GM18507 (cell line): ENCODE results near the gene OCIAD2.
"Not testable (repeated sequence)": the region's sequence is repeated elsewhere in the genome, so short reads cannot be mapped to it uniquely, and the experiment has no call there.

Experiments used
- DNase-seq: peaks from one replicate; pipeline ENCODE4 v3.0.0; 2011; ENCODE audit warnings: low read depth; ENCODE audit not compliant: insufficient read length; ENCODE audit errors: extremely low spot score
- FAIRE-seq: peaks from 2 replicates; lab custom pipeline; 2011; peaks lifted over from hg19 to GRCh38; lab: Jason Lieb, UNC

Gene OCIAD2

GRCh38 chr4:48909697-48910096 is 3.1 kb upstream of the OCIAD2 start:
- no peak for FAIRE-seq

GRCh38 chr4:48908687-48909086 is 2.1 kb upstream of the OCIAD2 start:
- no peak for DNase-seq
- FAIRE-seq, result no peak

More at GRCh38 chr4:48909697-48910096, 3.1 kb upstream of the OCIAD2 start:
- DNase-seq, result no peak

DNA sequence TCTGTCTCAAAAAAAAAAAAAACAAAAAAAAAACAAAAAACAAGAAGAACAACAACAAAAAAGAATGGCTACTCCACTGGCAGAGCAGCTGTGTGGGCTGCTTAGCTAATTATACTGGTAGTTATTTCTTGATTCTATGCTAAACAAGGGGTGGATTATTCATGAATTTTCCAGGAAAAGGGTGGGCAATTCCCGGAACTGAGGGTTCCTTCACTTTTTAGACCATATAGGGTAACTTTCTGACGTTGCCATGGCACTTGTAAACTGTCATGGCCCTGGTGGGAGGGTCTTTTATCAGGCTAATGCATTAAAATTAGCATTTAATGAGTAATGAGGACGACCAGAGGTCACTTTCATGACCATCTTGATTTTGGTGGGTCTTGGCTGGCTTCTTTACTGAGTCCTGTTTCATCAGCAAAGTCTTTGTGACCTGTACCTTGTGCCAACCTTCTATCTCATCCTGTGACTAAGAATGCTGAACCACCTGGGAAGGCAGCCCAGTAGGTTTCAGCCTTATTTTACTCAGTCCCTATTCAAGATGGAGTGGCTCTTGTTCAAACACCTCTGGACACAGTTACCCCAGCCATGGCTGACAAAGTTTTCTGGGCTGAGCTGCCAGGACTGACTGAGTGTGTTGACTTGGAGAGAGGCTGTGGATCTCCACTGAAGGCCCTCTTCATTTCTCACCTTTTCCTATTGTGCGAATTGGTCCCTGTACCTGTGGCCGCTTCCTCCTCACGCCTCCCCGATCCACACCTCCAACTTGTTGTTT is 1.3 kb upstream of the OCIAD2 start:
- DNase-seq (no peak), FAIRE-seq (no peak)

GRCh38 chr4:48905363-48906015 is 1.1 kb downstream of the OCIAD2 start:
- DNase-seq, result no peak
- FAIRE-seq, result no peak

GRCh38 chr4:48904541-48905142 is 1.9 kb downstream of the OCIAD2 start:
- DNase-seq (no peak), FAIRE-seq (no peak)

DNA sequence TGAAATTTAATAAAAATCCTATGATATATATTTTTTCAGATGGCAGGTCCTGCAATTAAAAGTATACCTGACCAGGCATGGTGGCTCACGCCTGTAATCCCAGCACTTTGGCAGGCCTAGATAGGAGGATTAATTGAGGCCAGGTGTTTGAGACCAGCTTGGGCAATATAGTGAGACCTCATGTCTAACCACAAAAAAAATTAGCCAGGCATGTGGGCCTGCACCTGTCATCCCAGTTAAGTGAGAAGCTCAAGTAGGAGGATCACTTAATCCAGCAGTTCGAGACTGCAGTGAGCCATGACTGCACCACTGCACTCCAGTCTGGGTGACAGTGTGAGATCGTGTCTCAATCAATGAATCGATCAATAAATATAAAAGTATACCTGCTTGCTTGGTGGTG is 2.5 kb downstream of the OCIAD2 start:
- no peak for DNase-seq

GRCh38 chr4:48902266-48902665 is 4.3 kb downstream of the OCIAD2 start:
- no peak for DNase-seq

More for the DNA sequence above, 2.5 kb downstream of the OCIAD2 start:
- FAIRE-seq, result no peak

GRCh38 chr4:48901196-48901595 is 5.4 kb downstream of the OCIAD2 start:
- DNase-seq, result no peak
- no peak for FAIRE-seq

More at GRCh38 chr4:48902266-48902665, 4.3 kb downstream of the OCIAD2 start:
- FAIRE-seq, result no peak

- no peak for DNase-seq
- FAIRE-seq, result no peak
These were observed 6.6 kb downstream of the OCIAD2 start for GRCh38 chr4:48899950-48900349.

DNA sequence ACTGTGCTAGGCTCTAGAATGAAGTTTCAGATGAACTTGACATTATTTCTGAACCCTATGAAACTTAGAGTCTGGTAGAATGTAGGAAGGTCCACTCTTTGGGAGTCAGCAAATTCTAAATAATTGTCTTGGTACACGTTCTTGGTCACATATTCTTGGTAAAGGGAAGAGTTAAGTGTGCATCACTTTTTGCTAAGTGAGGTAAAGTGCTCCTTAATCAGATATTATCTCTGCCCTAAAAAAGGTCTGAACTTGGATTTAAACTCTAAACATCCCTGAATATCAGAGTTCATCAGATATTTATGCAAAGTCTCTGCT is 7.2 kb downstream of the OCIAD2 start:
- FAIRE-seq (no peak), DNase-seq (no peak)

DNA sequence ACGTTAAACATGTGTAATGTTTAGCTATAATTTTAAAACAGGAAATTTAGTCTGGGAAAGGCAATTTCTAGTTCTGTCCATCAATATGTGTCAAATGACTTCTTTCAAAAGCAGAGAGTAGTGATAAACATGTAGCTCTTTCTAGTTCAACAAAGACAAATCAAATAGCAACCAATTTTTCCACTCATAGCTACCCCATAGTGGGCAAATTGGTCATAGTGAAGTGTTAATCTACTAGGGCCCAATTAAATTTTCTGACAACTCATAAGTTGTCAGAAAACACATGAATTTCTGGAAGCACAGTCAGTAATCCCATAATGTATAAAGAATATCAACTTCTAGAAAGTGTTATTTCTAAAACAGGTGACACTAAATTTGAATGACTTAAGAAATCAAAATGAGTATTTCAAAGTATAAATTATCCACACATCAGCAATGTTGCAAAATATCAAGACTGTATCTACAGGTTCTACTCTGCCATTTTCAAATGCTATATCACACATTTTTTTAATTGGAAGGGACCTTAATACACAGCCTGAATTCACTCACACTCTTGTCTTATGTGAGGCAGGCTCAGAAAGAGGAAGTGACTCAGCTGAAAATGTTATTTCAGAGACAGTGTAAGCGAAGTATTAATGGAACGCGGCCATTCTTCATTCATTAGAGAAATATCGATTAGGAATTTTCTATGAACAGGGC is 7.7 kb downstream of the OCIAD2 start:
- no peak for FAIRE-seq
- no peak for DNase-seq

DNA sequence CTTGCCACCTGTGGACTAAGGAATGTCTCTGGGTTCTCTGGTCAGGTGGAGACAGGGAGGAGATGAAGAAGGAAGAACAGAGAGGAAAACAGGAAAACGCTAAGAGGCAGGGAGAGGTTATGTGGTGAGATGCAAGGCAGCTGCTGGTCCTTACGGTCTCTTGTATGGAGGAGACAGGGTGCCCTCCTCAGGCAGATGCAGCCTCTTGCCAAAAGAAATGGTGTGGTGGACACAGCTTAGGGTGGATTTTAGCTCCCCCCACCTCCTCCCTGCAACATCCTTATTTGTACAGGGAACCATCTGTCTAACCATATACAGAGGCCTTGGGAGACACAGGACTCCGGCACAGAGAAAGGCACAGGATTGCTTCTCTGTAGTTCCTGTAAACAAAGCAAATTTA is 9.7 kb downstream of the OCIAD2 start:
- FAIRE-seq, result no peak

DNA sequence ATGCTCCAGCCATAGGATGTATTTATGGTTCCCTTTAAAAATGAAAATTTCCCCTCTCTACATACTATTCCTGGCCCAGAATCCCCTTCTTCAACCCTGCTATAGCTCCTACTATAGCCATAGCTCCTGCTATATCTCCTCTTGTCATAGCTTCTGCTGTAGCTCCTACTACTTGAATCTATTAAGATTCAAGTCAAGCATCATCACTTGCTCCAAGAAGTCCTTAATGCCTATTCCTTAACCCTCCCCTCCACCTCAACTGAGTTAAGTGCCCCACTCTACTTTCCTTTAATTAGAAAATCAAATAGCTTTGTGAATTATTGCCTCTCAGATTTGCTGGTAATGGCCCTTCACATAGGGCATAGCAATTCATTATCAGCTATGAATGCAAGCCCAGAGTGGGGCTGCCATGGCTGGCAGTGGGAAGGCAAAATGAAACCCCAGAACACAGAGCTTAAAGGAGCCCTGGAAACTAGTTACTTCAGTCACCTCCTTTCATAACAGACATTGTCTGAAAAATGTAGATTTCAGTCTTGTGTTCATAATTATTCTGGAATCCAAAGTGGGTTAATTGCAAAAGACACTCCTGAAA is 15.4 kb downstream of the OCIAD2 start:
- FAIRE-seq, result no peak
- DNase-seq, result no peak

More for the DNA sequence above, 9.7 kb downstream of the OCIAD2 start:
- DNase-seq, result no peak

- not testable (repeated sequence) for FAIRE-seq, DNase-seq
These were observed 16.8 kb downstream of the OCIAD2 start for GRCh38 chr4:48889750-48890149.

DNA sequence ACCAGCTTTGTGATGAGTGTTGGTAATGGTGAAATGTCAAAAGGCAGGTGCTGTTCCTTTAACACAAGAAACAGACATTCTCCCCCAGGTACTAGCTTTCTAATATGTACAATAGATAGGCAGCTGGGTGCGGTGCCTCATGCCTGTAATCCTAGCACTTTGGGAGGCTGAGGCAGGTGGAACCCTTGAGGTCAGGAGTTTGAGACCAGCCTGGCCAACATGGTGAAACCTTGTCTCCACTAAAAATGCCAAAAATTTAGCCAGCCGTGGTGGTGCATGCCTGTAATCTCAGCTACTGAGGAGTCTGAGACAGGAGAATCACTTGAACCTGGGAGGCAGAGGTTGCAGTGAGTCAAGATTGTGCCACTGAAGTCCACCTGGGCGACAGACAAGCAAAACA is 24.9 kb downstream of the OCIAD2 start:
- FAIRE-seq, DNase-seq: not testable (repeated sequence)

GRCh38 chr4:48879561-48880442 is 26.8 kb downstream of the OCIAD2 start:
- no peak for DNase-seq
- no peak for FAIRE-seq

DNA sequence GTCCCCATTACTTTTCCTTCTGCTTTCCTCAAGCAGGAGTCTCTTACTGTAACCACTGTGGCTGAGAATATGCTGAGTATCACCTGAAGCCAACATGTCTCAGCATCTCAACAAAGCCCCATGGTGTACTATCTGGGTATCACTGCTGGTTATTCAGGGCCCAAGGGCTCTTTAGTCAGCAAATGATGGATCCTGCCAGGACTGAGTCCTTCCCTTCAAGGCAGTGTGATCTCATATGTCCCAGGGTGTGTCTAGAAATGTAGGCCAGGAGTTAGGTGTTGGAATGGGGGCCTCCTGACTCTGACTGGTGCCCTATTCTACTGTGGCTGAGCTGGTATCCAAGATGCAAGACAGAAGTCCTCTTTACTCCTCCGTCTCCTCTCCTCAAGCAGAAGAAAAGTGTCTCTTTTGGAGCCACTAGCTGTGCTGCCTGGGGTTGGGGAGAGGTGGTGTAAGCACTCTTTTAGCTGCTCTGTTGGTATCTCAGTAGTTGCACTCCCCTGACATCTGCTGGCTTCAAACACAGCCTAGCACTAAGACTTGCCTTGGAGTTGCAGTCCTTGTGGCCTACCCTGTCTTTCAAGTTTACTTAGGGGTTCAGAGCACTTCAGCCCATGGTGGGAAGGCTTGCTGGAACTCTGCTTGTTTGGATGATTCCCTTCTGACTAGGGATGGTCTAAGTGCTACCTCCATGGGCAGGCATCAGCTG is 28.6 kb downstream of the OCIAD2 start:
- DNase-seq (no peak), FAIRE-seq (no peak)

GRCh38 chr4:48864696-48865095 is 41.9 kb downstream of the OCIAD2 start:
- not testable (repeated sequence) for FAIRE-seq, DNase-seq
